Esophagus mucosa (tissue), 1 donor: ENCODE results near the gene SFXN5. TPM values are rescaled to one million over a fixed set of nuclear protein-coding genes. Genes with fewer than 3 reads are reported as not detected.
"Not testable (repeated sequence)": the region's sequence is repeated elsewhere in the genome, so short reads cannot be mapped to it uniquely, and the experiment has no call there.

Experiments used
- ATAC-seq: fragments of 200-7000 bp; cut with Tn5 transposase; one replicate; pipeline ENCODE4 v1.9.1; 2020
- total RNA-seq: library from RNA; stranded (reverse); gene quantifications from one replicate; pipeline ENCODE4 v1.2.4, GENCODE V29; 2023
- donor health status: DM: yes; HTN: yes; CAD: no.

SFXN5 gene
- total RNA-seq, 1 donor from 2014 or later, result 12.2 TPM

DNA sequence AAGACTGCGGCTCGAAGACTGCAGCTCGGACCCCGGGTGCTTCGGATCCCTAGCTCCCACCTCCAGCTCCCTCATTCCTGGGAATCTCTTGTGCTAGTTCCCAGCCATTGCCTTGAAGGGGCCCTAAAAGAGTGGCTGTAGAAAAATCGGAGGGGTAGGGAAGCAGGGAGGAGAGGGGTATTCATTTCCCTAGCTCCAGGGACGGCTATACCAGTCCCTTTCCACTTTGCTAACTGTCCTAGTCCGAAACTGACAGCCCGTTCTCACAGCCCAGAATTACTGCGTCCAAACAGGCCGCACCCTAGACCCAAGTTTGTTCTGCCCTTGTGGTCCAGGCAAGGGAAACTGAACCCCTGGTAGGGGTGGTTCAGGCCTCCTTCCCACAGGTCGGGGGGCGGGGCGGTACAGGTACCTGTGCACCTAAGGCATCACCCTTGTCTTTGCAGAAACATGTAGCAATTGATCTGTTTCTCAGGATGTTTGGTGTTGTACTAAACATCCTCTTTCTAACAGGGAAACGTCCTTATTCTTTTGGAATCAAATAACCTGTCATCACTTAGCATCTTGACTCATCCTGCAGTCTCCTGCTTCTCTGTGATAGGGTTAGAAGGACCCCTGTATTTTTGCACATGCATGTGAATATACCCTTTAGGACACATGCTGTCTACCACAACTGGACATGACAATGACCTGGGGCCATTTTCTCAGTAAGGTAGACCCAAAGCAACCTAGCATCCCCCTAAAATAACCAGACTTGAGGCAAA lies 150.2 kb downstream of the SFXN5 start:
- ATAC-seq, result no peak

DNA sequence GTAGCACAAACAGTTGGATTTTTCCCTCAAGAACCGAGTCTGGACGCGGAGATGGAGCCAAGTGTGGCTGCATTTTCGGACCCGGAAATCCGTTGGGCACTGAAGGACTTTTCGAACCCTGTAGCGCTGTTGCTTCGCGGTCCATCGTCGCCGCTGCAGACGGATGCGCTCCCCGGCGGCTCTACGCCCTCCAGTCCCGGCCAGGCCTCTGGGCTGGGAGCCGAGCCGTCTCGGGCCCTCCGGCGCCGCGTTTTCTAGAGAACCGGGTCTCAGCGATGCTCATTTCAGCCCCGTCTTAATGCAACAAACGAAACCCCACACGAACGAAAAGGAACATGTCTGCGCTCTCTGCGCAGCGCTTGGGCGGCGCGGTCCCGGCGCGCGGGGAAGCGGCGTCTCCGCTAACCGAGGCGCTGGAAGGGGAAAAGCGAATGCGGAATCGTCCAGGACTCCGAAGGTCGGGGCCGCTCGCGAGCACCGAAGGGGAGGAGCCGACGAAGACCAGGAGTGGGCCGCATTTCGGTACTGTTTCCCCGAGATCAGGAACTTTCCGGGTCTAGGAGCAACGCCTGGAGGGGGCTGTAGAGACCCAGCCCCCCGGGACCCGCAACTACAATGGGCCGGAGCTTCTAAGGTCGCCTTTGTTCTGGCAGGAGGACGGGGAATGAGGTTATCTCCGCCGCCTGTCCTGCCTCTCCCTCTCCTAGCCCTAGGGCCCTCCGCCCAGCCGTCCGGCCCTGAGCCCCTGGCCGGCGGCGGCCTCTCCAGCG lies 151.0 kb downstream of the SFXN5 start:
- no peak for ATAC-seq

DNA sequence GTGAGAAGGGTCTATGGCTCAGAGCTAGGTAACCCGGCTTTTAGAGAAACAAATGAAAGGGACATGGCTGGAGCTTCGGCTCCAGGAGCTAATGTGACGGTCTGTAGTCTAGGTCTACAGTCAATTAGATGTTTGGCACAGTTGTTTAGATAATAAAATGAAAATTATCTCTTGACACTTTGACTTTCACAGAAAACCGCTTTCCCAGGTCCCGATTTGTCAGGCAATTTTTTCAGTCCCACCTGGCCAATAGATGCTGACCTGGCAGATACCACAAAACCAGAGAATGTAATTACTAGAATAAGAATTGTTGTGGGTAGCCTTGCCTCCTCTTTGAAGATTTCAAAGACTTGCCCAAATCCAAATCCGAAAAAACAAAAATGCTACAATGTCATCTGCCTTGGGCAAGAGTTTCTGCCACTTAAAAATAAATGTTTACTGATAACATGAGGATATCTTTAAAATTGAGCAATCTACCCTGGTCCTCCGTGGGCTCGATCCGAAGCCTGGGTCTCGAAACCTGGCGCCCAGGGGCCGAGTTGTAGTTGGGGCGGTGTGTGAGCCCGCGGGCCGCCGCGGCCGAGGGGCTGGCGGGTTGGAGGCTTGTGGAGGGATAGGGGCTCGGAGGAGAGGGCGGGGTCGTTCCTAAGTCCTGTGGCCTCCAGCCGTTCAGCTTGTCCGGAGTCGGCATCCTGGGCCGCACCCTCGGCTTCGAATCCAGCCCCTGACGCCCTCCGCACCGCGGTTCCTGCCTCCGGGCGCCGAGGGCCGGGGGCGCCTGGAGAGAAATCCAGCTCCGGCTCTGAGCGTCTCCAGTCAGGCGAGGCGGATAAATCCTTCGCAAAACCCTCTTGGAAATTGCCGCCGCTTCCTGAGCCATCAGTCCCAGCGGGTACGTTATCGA lies 151.8 kb downstream of the SFXN5 start:
- ATAC-seq, result no peak

DNA sequence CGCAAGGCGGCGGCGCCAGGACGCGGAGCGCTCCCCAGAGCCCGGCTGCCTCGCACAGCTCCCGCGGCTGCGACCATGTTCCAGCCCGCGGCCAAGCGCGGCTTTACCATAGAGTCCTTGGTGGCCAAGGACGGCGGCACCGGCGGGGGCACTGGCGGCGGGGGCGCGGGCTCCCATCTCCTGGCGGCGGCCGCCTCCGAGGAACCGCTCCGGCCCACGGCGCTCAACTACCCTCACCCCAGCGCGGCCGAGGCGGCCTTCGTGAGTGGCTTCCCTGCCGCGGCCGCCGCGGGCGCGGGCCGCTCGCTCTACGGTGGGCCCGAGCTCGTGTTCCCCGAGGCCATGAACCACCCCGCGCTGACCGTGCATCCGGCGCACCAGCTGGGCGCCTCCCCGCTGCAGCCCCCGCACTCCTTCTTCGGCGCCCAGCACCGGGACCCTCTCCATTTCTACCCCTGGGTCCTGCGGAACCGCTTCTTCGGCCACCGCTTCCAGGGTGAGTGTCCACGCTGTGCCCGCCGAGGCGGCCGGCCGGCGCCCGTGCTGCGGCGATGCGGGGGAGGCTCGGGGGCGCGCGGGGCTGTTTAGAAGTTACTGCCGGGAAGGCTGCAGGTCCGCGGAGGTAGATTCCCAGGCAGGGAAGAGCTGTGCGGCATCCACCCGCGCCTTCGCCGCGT lies 153.5 kb downstream of the SFXN5 start:
- ATAC-seq, result no peak

DNA sequence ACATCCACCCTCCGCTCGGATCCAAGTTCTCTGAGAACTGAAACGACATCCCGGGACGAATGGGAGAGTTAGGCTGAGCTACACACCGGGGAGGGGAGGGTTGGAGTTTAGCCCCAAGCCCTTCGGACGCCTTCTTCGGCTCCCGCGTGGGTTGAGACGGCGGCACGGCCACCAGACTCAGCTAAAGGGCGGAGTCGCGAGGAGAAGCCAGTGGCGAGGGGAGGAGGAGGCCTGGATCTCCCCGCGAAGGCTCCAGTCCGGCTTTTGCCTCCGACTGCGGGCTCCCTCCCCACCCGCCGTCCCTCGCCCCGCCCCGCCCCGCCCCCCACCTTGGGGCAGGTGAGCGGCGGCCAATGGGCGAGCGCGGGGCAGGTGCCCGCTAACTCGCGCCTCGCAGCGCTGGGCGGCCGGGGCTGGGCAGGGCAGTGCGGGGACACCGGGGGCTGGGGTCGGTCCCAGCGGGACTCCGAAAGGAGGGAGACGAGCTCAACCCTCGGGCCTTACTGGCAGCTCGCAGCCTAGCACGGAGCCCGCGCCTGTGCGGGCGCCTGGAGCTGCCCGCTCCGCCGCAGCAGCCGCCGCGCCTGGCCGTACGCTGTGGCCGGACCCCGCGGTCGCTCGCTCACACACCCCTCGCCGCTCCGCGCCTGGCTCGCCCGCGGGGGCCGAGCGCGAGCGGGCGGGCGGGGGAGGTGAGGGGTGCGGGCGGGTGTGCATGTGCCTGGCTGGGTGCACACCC lies 154.2 kb downstream of the SFXN5 start, which contains the start of gene EMX1:
Gene EMX1 (plus strand): TSS at position 382 of the 739 bp plus-strand sequence. CDS start 334 bp downstream, at position 716.
- ATAC-seq, result peak; percentile 88

DNA sequence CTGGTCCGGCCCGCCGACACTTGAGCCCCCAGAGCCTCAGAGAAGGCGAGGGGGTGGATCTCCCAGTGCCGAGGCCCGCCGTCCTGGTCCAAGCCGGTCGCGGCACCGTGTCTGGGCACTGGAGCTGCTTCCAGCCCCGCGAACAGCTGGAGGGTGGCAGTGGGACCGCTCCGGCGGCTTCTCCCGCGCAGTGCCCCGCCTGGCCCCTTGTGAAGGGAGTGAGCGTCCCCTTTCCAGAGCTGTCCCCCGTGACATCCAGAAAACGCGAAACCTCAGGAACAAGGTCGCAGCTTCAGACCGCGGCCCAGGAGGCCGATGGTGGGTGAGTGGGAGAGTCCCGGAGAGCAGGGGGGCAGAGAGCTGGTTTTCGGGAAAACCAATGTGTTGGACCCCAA lies 154.8 kb downstream of the SFXN5 start:
- ATAC-seq, result no peak

DNA sequence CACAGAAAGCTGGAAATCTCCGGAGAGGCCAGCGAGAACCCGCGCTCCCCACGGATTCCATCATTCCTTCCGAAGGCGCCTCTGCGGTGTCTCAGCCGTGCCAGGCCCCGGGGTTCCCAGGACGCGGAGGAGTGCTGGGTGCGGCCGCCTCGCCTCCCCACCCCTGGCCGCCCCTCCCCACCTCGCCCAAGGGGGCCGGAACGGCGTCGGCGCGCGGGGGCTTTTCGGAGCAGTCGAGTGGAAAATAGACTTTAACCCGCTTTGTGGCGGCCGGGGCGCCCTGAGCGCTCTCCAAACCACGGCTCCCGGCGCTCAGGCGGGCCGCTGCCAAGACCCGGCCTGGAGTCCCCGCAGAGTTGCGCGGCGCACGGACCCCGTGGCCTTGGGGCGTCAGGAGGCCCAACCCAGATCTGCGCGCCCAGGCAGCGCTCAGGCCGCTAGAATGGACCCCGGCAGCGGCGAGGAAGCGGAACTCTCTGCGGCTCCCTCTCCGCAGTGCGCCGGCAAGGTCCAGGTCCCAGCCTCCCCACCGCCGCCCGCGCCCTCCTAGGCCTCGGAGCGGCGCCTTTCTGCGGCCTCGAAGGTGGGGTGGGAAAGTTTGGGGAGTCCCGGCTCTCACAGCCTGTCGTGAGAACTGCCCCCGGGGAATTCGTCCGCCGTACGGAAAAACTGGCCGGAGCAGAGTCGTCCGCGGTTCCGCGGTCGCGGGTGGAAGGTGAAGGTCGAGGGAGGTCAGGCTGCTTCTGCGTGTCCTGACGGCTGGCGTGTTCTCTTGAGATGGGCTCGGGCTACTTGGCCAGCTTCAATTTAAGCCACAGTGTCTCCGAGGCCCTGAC lies 155.4 kb downstream of the SFXN5 start:
- peak; percentile 67 for ATAC-seq

DNA sequence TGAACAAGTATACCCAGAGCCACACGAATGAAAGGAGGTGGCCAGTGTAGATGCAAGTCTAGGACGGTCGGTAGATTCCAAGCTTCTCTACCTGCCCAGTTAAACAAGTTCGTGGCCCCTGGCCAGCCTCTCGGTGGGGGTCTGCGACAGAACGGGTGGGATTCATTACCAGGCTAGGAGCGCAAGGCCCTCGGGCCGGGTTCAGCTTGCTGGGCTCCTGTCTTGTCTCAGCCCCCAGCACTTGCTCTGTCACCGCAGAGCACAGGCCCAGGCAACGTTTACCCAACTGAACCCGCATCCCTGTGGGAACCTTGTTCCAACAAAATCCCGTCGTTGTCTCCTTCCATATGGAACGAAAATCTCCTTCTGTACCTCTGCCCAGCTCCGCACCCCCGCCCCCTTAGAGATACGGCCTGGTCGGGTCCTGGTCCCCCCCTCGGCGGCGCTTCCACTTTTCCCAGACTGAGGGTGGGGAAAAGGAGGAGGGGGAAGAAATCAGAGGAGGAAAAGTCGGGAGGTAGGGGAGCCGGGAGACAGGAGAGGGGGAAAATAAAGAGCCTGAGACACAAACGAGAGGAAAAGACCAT lies 156.1 kb downstream of the SFXN5 start:
- ATAC-seq, result no peak

DNA sequence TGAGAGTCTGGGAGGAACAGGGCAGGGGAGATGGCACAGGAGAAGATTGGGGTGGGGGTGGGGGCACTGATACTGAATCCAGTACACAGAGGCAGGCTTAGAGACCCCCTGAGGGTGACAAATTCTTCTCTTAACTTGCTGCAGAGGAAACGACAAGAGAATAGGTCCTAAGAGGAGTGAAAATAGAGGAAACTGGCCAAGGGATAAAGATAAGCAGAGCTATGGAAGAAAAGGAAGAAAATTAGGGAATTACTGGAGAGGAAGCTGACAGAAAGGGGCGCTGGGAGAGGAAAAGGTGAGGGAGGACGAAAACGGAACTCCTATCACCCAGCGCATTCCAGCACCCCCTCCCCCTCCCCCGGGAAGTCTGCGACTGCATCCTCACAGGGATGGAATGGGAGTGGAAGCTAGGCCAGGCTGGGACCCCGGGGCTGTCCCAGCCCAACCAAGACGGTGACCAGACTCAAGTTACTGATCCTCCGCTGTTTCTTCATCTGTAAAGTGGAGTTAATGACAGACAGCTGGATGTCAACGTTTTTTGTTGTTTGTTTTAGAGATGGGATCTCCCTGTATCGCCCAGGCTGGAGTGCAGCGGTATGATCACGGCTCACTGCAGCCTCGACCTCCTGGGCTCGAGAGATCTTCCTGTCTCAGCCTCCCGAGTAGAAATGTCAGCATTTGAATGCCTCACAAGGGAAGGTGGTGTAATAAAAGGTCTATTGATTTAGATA lies 156.8 kb downstream of the SFXN5 start:
- ATAC-seq, result no peak

DNA sequence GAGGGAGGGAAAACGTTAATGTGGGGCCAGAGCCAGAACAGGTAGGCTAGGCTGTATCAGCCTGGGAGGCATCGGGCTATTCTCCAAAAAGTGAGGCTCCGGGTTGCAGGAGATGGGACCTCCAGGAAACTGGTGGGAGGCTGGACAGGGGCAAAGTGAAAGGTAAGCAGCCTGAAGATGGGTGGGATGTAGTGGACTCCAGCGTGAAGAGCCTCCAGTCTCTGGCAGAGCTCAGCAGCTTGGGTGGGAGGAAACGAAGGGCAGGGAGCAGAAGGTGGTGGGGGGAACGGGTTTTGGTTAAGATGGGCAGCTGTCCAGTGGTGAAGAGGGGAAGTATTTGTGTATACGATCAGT lies 157.3 kb downstream of the SFXN5 start:
- no peak for ATAC-seq

DNA sequence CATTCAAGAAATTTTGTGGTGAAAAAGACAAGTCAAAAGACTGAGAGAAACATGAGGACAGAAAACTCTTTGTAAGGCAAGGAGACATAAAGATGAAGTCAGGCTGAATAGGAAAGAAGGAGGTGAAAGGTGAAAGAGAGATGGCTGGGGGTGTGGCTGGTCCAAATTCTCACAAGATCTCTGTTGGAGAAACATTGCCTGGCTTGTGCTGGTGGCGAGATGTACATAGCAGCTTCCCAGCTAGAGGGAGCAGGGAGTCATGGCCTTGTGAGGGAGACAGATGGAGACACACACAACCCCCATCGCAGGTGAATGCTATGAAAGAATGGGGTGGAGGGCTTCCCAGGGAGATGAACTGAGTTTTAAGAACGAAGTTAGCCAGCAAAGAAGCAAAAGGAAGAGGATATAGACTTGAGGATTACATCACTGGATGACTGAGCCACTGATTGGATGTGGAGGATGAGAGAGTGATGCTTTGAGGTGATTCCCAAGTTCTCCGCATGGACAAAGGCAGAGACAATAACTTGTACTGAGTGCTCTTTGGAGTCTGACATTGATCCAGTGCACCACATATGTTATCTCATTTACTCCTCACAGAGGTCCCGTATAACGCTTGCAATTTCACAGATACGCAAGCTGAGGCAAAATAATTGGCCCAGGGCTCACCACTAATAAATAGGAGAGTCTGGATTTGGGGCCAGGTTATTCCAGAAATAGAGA lies 157.9 kb downstream of the SFXN5 start:
- no peak for ATAC-seq

DNA sequence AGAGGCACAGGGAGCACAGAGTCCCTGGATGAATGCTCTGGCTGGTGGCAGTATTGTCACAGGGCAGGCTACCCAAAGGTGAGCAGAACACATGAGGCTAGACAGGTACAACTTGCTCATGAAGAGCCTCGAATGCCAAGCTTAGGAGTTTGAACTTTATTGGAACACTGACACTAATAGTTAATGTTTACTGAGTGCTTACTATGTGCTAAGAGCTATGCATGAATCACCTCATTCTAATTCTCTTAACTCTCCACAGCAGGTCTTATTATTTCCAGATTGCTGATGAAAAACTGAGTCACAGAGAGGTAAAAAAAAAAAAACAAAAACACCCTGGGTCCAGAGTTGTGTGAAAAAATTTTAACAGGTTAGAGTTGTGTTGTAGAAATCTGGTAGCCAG lies 160.3 kb downstream of the SFXN5 start:
- ATAC-seq, result peak; percentile 90

DNA sequence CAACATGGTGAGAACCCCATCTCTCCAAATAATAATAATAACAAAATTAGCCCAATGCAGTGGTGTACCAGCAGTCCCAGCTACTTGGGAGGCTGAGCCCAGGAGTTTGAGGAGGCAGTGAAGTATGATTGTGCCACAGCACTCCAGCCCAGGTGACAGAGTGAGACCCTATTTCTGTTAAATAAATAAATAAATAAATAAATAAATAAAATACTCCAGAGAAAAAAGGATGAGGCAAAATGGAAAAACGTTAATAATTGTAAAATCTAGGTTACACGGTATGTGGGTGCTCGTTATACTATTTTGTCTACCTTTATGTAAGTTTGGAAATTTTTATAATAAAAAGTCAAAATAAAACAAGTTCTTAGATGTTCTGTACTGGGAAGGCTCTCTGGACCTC lies 162.8 kb downstream of the SFXN5 start:
- ATAC-seq, result no peak

DNA sequence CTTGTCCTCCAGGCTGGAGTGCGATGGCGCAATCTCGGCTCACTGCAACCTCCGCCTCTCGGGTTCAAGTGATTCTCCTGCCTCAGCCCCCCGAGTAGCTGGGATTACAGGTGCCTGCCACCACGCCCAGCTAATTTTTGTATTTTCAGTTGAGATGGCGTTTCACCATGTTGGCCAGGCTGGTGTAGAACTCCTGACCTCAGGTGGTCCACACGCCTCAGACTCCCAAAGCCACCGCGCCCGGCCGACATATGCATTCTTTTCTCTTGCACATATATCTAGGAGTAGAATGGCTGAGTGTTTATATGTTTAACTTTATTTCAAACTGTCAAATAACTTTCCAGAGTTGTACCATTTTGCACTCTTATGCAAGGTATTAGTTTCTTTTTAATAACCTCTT lies 164.1 kb downstream of the SFXN5 start:
- not testable (repeated sequence) for ATAC-seq

DNA sequence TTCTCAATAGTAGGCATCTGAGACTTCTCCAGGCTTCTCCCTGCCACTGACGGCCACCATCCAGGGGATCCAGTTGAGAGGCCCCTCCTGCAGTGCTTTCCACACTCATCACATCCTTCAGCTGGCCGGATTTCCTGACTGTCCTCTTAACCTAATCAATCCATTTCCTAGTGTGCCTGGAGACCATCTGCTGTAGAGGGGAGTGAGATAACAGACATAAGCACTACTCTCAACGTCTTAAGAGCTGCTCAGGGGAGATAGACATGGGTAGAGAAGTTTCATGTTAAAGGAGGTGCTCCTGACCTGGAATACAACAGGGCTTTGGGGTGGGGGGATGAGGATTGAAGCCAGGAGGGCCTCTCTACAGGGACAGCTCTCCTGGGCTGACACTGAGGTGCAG lies 170.1 kb downstream of the SFXN5 start:
- no peak for ATAC-seq

DNA sequence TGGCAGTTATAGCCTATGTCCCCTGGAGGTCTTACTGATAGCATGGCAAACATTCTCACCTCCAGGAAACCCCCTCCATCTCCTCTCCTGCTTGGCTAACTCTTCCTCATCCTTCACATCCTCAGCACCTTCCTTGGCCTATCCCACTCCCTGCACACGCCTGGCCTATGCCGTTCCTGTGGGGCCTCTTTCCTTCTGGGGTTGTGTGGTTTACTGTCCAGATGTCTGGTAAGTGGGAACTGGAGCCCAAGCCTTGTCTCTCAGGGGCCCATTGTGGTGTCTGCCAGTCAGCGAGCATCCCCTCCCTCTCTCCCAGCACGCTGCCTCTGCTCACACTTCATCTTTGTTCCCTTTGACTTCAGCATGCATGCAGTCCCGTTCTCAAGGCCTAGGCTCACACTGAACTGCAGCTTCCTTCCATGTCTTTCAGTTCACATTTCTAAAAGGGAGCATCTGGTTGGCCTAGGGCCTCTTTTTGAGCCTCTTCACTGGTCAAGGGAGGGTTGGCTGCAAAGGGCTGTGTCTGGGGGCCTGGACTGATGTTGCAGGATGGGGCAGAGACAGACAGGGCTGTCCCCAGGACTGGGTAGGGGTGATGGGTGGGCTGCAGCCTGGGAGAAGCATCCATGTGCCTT lies 171.2 kb downstream of the SFXN5 start:
- no peak for ATAC-seq

DNA sequence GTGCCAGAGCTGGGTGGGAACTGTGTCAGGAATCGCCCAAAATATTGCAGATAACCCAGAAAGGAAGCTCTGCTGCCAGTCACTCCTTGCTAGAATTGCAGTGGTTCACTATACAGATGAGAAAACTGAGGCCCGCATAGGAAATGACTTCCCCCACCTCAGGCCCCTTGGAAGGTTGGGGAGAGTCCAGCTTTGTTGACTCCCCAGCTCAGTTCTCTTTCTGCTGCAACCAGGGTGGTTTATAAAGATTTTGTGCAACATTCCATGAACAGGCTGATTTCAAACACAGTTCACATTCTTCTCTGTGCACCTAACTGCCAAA lies 173.0 kb downstream of the SFXN5 start:
- ATAC-seq, result no peak

DNA sequence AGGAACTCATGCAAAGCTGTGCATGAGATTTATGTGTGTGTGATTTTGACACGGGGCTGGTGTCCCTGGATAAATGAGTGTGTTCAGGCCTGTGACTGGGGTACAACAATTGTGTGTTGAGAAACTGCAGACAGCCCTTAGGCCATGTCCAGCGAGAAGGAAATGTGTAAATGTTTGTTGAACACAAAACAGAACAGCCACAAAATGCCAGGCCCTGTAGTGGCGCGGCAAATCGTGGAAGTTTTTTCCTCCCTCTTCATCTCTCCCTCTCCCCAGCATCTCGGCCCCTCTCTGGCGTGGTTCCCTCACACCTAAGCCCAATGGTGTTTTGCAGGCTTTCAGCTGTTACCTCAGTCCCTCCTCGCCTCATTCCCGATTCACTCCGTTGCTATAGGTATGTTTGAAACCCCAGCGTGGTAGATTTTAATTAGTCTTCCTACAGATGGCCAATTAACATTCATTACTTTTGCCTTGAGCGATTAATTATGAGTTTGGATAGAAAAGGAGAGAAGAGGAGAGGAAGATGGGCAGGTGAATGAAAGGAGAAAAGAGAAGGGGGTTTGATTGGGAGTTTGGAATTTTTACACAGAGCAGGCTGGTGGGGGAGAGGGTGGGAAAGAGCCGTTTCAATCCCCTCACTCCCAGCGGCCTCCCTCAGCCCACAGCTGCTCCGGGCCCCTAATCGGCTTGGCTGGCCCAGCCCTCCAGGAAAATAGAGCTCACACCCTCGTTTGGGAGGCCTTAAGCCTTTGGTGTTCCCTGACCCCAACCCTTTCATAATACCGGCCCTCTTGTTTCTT lies 173.5 kb downstream of the SFXN5 start:
- ATAC-seq, result no peak
